ENCODE data around the gene FRMPD2. TPM values are rescaled to one million over a fixed set of nuclear protein-coding genes. Genes with fewer than 3 reads are reported as not detected.
"Not testable (repeated sequence)": the region's sequence is repeated elsewhere in the genome, so short reads cannot be mapped to it uniquely, and the experiment has no call there.

FRMPD2 gene
- total and polyA plus RNA-seq, 2 experiments from 2014 or later: not detected

- H3K4me3 ChIP-seq: no peak overlapping the region
- no peaks in the 10 kb centered on the region for H4K20me1 ChIP-seq (ENCODE audit: insufficient read depth)
- no peak overlapping the region for H3K27ac ChIP-seq
- H3K9ac ChIP-seq: no peak overlapping the region
- in situ Hi-C loops (cut with MboI): no loop called here
- H3F3A ChIP-seq (ENCODE audit: insufficient read depth): no peaks in the 10 kb centered on the region
- H3K4me2 ChIP-seq (ENCODE audit: unreplicated experiment): no peak overlapping the region
- no peak for DNase-seq
- no peaks in the 10 kb centered on the region for H3K4me1 ChIP-seq (ENCODE audit: insufficient read depth)
- no peaks in the 10 kb centered on the region for H3K36me3 ChIP-seq (ENCODE audit: low read depth)
- H3K27me3 ChIP-seq (replicated peaks; ENCODE audit: insufficient read depth): peaks cover 43% of the 10 kb centered on the region
- 37 to 43% methylated on average over 7 of the region's 7 CpGs for WGBS, 2 experiments (ENCODE audit: low coverage in 1 of 2, low lambda C conversion rate in 2 of 2, missing lambda C conversion rate in 2 of 2)
- H3K9me3 ChIP-seq (ENCODE audit: low read depth): no peaks in the 10 kb centered on the region
- no peaks in the 10 kb centered on the region for H3K79me2 ChIP-seq (ENCODE audit: insufficient read depth)
- H2AFZ ChIP-seq: no peak overlapping the region
- TF ChIP-seq EZH2 (IDR thresholded peaks at IDR 0.05; ENCODE audit: insufficient read depth, poor library complexity, severe bottlenecking) (no peak), EZH2phosphoT487 (IDR thresholded peaks at IDR 0.05; ENCODE audit: insufficient read depth, low read depth) (no peak)
- H3K9me2 ChIP-seq (ENCODE audit: insufficient read depth): no peaks in the 10 kb centered on the region
Observed at GRCh38 chr10:48187126-48187525, 87.4 kb downstream of the FRMPD2 start.

GRCh38 chr10:48186264-48186804 is 88.2 kb downstream of the FRMPD2 start:
- H4K20me1 ChIP-seq (ENCODE audit: insufficient read depth); H3K4me3 ChIP-seq; H3K9me3 ChIP-seq (ENCODE audit: low read depth); H3K27ac ChIP-seq; H2AFZ ChIP-seq; in situ Hi-C loops (cut with MboI); H3K9me2 ChIP-seq (ENCODE audit: insufficient read depth); H3K79me2 ChIP-seq (ENCODE audit: insufficient read depth); H3F3A ChIP-seq (ENCODE audit: insufficient read depth); DNase-seq; H3K9ac ChIP-seq; H3K4me1 ChIP-seq (ENCODE audit: insufficient read depth); H3K4me2 ChIP-seq (ENCODE audit: unreplicated experiment); H3K36me3 ChIP-seq (ENCODE audit: low read depth): not testable (repeated sequence)
- 48 to 49% methylated on average over 9 of the region's 9 CpGs for WGBS, 2 experiments (ENCODE audit: low coverage in 1 of 2, low lambda C conversion rate in 2 of 2, missing lambda C conversion rate in 2 of 2)
- H3K27me3 ChIP-seq (replicated peaks; ENCODE audit: insufficient read depth): peaks cover 35% of the 10 kb centered on the region

- Histone ChIP-seq H3K9me3 (ENCODE audit: low read depth) (no peaks in the 10 kb centered on the region), H3K4me3 (no peak overlapping the region), H3K27ac (no peak overlapping the region), H3K36me3 (ENCODE audit: low read depth) (no peaks in the 10 kb centered on the region), H3F3A (ENCODE audit: insufficient read depth) (no peaks in the 10 kb centered on the region), H3K9me2 (ENCODE audit: insufficient read depth) (no peaks in the 10 kb centered on the region), H3K4me2 (ENCODE audit: unreplicated experiment) (no peak overlapping the region), H3K79me2 (ENCODE audit: insufficient read depth) (no peaks in the 10 kb centered on the region), H2AFZ (no peak overlapping the region), H3K27me3 (replicated peaks; ENCODE audit: insufficient read depth) (peaks cover 32% of the 10 kb centered on the region), H3K4me1 (ENCODE audit: insufficient read depth) (no peaks in the 10 kb centered on the region), H4K20me1 (ENCODE audit: insufficient read depth) (no peaks in the 10 kb centered on the region), H3K9ac (no peak overlapping the region)
- TF ChIP-seq EZH2phosphoT487 (IDR thresholded peaks at IDR 0.05; ENCODE audit: insufficient read depth, low read depth) (no peak), EZH2 (IDR thresholded peaks at IDR 0.05; ENCODE audit: insufficient read depth, poor library complexity, severe bottlenecking) (no peak)
- in situ Hi-C loops (cut with MboI): no loop called here
- no peak for DNase-seq
- 16 to 17% methylated on average over 4 of the region's 4 CpGs for WGBS, 2 experiments (ENCODE audit: low coverage in 1 of 2, low lambda C conversion rate in 2 of 2, missing lambda C conversion rate in 2 of 2)
Observed at GRCh38 chr10:48184224-48184623, 90.3 kb downstream of the FRMPD2 start.

GRCh38 chr10:48172715-48173114 is 101.8 kb downstream of the FRMPD2 start:
- in situ Hi-C loops (cut with MboI); H3K4me2 ChIP-seq (ENCODE audit: unreplicated experiment); H3K27me3 ChIP-seq (replicated peaks; ENCODE audit: insufficient read depth); H3K27ac ChIP-seq; H3K79me2 ChIP-seq (ENCODE audit: insufficient read depth); H2AFZ ChIP-seq; DNase-seq; H3K9me2 ChIP-seq (ENCODE audit: insufficient read depth); H3K4me1 ChIP-seq (ENCODE audit: insufficient read depth); H3K4me3 ChIP-seq; H4K20me1 ChIP-seq (ENCODE audit: insufficient read depth); H3F3A ChIP-seq (ENCODE audit: insufficient read depth); H3K36me3 ChIP-seq (ENCODE audit: low read depth); H3K9ac ChIP-seq; H3K9me3 ChIP-seq (ENCODE audit: low read depth): not testable (repeated sequence)
- 26 to 71% methylated on average over 1 to 5 of the region's 5 CpGs for WGBS, 2 experiments (ENCODE audit: low coverage in 1 of 2, low lambda C conversion rate in 2 of 2, missing lambda C conversion rate in 2 of 2)

- in situ Hi-C loops (cut with MboI); H4K20me1 ChIP-seq (ENCODE audit: insufficient read depth); H3K4me1 ChIP-seq (ENCODE audit: insufficient read depth); H2AFZ ChIP-seq; H3K36me3 ChIP-seq (ENCODE audit: low read depth); H3K27ac ChIP-seq; H3K9me2 ChIP-seq (ENCODE audit: insufficient read depth); H3K4me2 ChIP-seq (ENCODE audit: unreplicated experiment); H3K27me3 ChIP-seq (replicated peaks; ENCODE audit: insufficient read depth); H3K9ac ChIP-seq; H3F3A ChIP-seq (ENCODE audit: insufficient read depth); H3K79me2 ChIP-seq (ENCODE audit: insufficient read depth); H3K4me3 ChIP-seq; H3K9me3 ChIP-seq (ENCODE audit: low read depth); DNase-seq: not testable (repeated sequence)
- 0% methylated on average over 2 of the region's 5 CpGs for WGBS, 2 experiments (ENCODE audit: low coverage in 1 of 2, low lambda C conversion rate in 2 of 2, missing lambda C conversion rate in 2 of 2)
Observed at GRCh38 chr10:48160670-48161069, 113.8 kb downstream of the FRMPD2 start.

DNA sequence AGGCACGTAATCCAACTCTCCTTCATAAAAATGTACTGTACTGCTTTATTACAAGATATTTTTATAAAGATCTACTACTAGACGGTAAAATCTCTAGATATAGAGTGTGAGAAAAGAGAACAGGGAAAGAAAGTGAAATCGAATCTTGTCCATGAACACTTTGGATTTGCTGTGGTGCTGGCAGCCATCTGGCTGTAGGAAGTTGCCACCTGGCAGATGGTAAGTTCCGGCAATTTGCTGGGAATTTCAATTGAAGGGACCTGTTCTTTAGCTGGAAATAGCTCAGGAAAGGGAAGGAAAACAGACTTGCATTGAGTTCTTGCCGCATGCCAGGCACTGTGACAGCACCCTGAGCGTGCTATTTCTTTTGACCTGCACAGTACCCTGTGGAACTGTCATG is 114.3 kb downstream of the FRMPD2 start:
- H3K9me2 ChIP-seq (ENCODE audit: insufficient read depth); H2AFZ ChIP-seq; DNase-seq; H3K9ac ChIP-seq; H3K4me3 ChIP-seq; H4K20me1 ChIP-seq (ENCODE audit: insufficient read depth); H3K4me1 ChIP-seq (ENCODE audit: insufficient read depth); H3K9me3 ChIP-seq (ENCODE audit: low read depth); in situ Hi-C loops (cut with MboI); H3F3A ChIP-seq (ENCODE audit: insufficient read depth); H3K27ac ChIP-seq; H3K79me2 ChIP-seq (ENCODE audit: insufficient read depth); H3K4me2 ChIP-seq (ENCODE audit: unreplicated experiment); H3K36me3 ChIP-seq (ENCODE audit: low read depth); H3K27me3 ChIP-seq (replicated peaks; ENCODE audit: insufficient read depth): not testable (repeated sequence)
- WGBS, 2 experiments (ENCODE audit: low coverage in 1 of 2, low lambda C conversion rate in 2 of 2, missing lambda C conversion rate in 2 of 2): 16 to 23% methylated on average over 5 to 6 of the region's 6 CpGs

DNA sequence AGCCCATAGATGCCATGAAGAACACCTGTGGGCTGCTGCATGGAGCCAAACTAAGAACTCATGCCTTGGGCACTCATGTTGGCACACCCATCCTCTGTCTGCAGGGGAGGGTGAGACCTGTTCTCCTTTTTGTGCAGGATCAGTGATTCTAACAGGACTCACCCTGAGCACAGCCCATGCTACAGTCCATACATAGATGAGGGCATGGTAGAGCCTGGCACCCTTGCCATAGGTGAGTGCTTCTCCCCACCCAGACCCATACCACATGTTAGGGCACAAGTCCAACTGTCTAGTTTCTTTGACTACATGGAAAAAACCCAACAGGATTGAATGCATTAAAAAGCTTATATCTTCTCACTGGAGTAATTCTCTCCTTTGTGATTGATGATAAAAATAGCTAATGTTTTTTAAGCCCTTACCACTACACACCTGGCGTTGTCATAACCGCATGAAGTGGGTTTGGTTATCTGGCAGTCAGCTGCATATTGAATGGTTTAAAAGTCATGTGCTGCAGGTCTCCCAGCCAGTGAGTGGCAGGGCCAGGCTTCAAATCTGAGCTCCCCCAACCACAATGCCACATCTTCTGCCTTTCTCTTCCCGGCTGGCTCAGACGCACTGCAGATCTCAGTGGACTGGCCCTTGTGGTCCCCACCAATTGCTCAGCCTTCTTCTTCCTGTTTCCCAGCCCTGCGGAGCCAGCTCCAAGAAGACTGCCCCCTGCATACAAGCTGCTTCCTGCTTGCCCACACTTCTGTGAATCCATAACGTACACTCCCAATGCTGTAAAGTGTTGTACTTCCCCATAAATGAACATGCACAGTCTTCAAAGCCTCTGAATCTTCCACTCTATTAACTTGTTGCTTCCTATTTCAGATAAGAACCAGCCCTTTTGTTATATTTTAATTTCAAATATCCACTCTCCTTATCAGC is 120.0 kb downstream of the FRMPD2 start:
- H3K4me2 ChIP-seq (ENCODE audit: unreplicated experiment); H3K36me3 ChIP-seq (ENCODE audit: low read depth); H3K4me1 ChIP-seq (ENCODE audit: insufficient read depth); H3K9me3 ChIP-seq (ENCODE audit: low read depth); H3K9me2 ChIP-seq (ENCODE audit: insufficient read depth); H3K79me2 ChIP-seq (ENCODE audit: insufficient read depth); H4K20me1 ChIP-seq (ENCODE audit: insufficient read depth); H3K4me3 ChIP-seq; H3F3A ChIP-seq (ENCODE audit: insufficient read depth); H2AFZ ChIP-seq; DNase-seq; H3K9ac ChIP-seq; H3K27ac ChIP-seq; H3K27me3 ChIP-seq (replicated peaks; ENCODE audit: insufficient read depth); in situ Hi-C loops (cut with MboI): not testable (repeated sequence)
- WGBS, 2 experiments (ENCODE audit: low coverage in 1 of 2, low lambda C conversion rate in 2 of 2, missing lambda C conversion rate in 2 of 2): 56 to 61% methylated on average over 6 of the region's 6 CpGs
